GM23338 (cell line): ENCODE data around the gene CHN1. TPM values are rescaled to one million over a fixed set of nuclear protein-coding genes. Genes with fewer than 3 reads are reported as not detected.
A peak's percentile ranks its signal among the peaks of the same experiment; 100 is the strongest.

Experiments
- ATAC-seq: fragments of 200-7000 bp; cut with Tn5 transposase; 3 replicates; pipeline ENCODE4 v1.9.1; 2020
- DNase-seq: peaks from one replicate; pipeline ENCODE4 v3.0.0-alpha.2; 2015; ENCODE audit warnings: low spot score
- H2AFZ ChIP-seq: fragments of 200-600 bp; sonication (generic); 2 replicates; pipeline ENCODE4 v1.8.0; 2016; ENCODE audit warnings: antibody characterized with exemption, mild to moderate bottlenecking, moderate library complexity
- H3F3A ChIP-seq: fragments of 200-600 bp; sonication (generic); replicated peaks from 2 replicates; pipeline ENCODE4 v1.8.0; 2017; ENCODE audit warnings: antibody characterized with exemption, mixed run types, low read depth
- H3K27ac ChIP-seq: fragments of 200-600 bp; sonication (generic); 2 replicates; pipeline ENCODE4 v1.6.1; 2016; ENCODE audit warnings: low read depth
- H3K27me3 ChIP-seq: fragments of 200-600 bp; sonication (generic); 2 replicates; pipeline ENCODE4 v1.8.0; 2016; ENCODE audit warnings: mild to moderate bottlenecking, mixed run types, moderate library complexity; ENCODE audit not compliant: insufficient read depth
- H3K36me3 ChIP-seq: fragments of 200-600 bp; sonication (generic); 2 replicates; pipeline ENCODE4 v1.8.0; 2016; ENCODE audit warnings: mild to moderate bottlenecking; ENCODE audit not compliant: insufficient read depth
- H3K4me1 ChIP-seq: fragments of 200-600 bp; sonication (generic); 2 replicates; pipeline ENCODE4 v1.8.0; 2016; ENCODE audit warnings: mild to moderate bottlenecking, moderate library complexity; ENCODE audit not compliant: insufficient read depth
- H3K4me2 ChIP-seq: fragments of 200-600 bp; sonication (generic); 2 replicates; pipeline ENCODE4 v1.7.1; 2017; ENCODE audit warnings: mixed run types
- H3K4me3 ChIP-seq: fragments of 200-600 bp; sonication (generic); 2 replicates; pipeline ENCODE4 v1.6.1; 2016; ENCODE audit warnings: mixed run types
- H3K79me2 ChIP-seq: fragments of 200-600 bp; sonication (generic); replicated peaks from 2 replicates; pipeline ENCODE4 v1.8.0; 2017; ENCODE audit warnings: mild to moderate bottlenecking; ENCODE audit not compliant: insufficient read depth
- H3K9me2 ChIP-seq: fragments of 200-600 bp; sonication (generic); 2 replicates; pipeline ENCODE4 v1.8.0; 2017; ENCODE audit not compliant: insufficient read depth
- H4K20me1 ChIP-seq: fragments of 200-600 bp; sonication (generic); replicated peaks from 2 replicates; pipeline ENCODE4 v1.8.0; 2017; ENCODE audit warnings: mild to moderate bottlenecking; ENCODE audit not compliant: insufficient read depth
- H3K27ac Mint-ChIP-seq: 2 replicates; pipeline ENCODE4 v1.8.0; 2020; ENCODE audit warnings: inconsistent platforms, mild to moderate bottlenecking, moderate library complexity, mixed read lengths
- H3K27me3 Mint-ChIP-seq: 3 replicates; pipeline ENCODE4 v1.8.0; 2022; ENCODE audit warnings: low read depth, mild to moderate bottlenecking, moderate library complexity, mixed read lengths, inconsistent platforms; ENCODE audit not compliant: insufficient read depth, poor library complexity
- H3K36me3 Mint-ChIP-seq: 3 replicates; pipeline ENCODE4 v1.8.0; 2021; ENCODE audit warnings: low read depth, mild to moderate bottlenecking, inconsistent platforms, moderate library complexity, mixed read lengths
- H3K4me1 Mint-ChIP-seq: 3 replicates; pipeline ENCODE4 v1.8.0; 2020; ENCODE audit warnings: mild to moderate bottlenecking, inconsistent platforms, mixed read lengths
- H3K4me3 Mint-ChIP-seq: 3 replicates; pipeline ENCODE4 v1.8.0; 2021; ENCODE audit warnings: moderate library complexity, mild to moderate bottlenecking, inconsistent platforms, mixed read lengths
- H3K9me3 Mint-ChIP-seq: 3 replicates; pipeline ENCODE4 v1.8.0; 2020; ENCODE audit warnings: moderate library complexity, mild to moderate bottlenecking, inconsistent platforms, mixed read lengths
- CREB1 ChIP-seq: fragments of 250-450 bp; sonication (Bioruptor Pico); IDR thresholded peaks from 2 replicates; pipeline ENCODE4 v1.5.0; 2020; ENCODE audit warnings: low read depth, mild to moderate bottlenecking, moderate library complexity
- CTCF ChIP-seq, 2 experiments: fragments of 200-600 bp in 1 of 2; sonication (generic) in 1 of 2; conservative IDR thresholded peaks; 2 replicates each; pipeline versions ENCODE4 v1.5.1 to v1.6.1; 2016 to 2017; ENCODE audit warnings: antibody characterized with exemption in 2 of 2, low read depth in 2 of 2, mild to moderate bottlenecking in 2 of 2, moderate library complexity in 1 of 2
- ETS1 ChIP-seq: IDR thresholded peaks from 2 replicates; pipeline ENCODE4 v1.6.1; 2016; ENCODE audit warnings: antibody characterized with exemption
- EZH2 ChIP-seq: fragments of 200-600 bp; sonication (generic); IDR thresholded peaks from one replicate; pipeline ENCODE4 v1.8.0; 2017; ENCODE audit warnings: antibody characterized with exemption, mild to moderate bottlenecking, low read depth; ENCODE audit not compliant: unreplicated experiment
- EZH2phosphoT487 ChIP-seq: fragments of 200-600 bp; sonication (generic); IDR thresholded peaks from one replicate; pipeline ENCODE4 v1.8.1; 2018; ENCODE audit warnings: antibody characterized with exemption; ENCODE audit not compliant: unreplicated experiment
- JUNB ChIP-seq: IDR thresholded peaks from one replicate; pipeline ENCODE4 v1.6.1; 2016; ENCODE audit warnings: antibody characterized with exemption; ENCODE audit not compliant: unreplicated experiment
- NANOG ChIP-seq: IDR thresholded peaks from 2 replicates; pipeline ENCODE4 v1.6.1; 2016; ENCODE audit warnings: antibody characterized with exemption, borderline replicate concordance
- POLR2AphosphoS5 ChIP-seq: IDR thresholded peaks from 2 replicates; pipeline ENCODE4 v1.6.1; 2016; ENCODE audit warnings: antibody characterized with exemption, low read depth
- REST ChIP-seq: IDR thresholded peaks from one replicate; pipeline ENCODE4 v1.6.1; 2018; ENCODE audit warnings: antibody characterized with exemption; ENCODE audit not compliant: unreplicated experiment
- STAT1 ChIP-seq: IDR thresholded peaks from one replicate; pipeline ENCODE4 v1.6.1; 2016; ENCODE audit warnings: antibody characterized with exemption; ENCODE audit not compliant: unreplicated experiment
- ZNF114 ChIP-seq: fragments of 250-450 bp; sonication (Bioruptor Pico); IDR thresholded peaks from 2 replicates; pipeline ENCODE4 v1.5.0; 2020; ENCODE audit warnings: mild to moderate bottlenecking, moderate library complexity
- ZNF331 ChIP-seq: fragments of 250-450 bp; sonication (Bioruptor Pico); IDR thresholded peaks from 2 replicates; pipeline ENCODE4 v1.5.0; 2020; ENCODE audit warnings: low read depth, mild to moderate bottlenecking, moderate library complexity
- polyA plus RNA-seq: library from polyadenylated mRNA; unstranded; fragments of >200 nt; fragmentation: Nextera tagmentation; extraction: Ambion mirVana; gene quantifications from 2 replicates; pipeline ENCODE4 v1.2.1, GENCODE V29; 2016
- total RNA-seq: library from RNA; depleted of rRNA; stranded (reverse); fragments of >200 nt; shearing (Covaris generic); gene quantifications from 2 replicates; pipeline ENCODE4 v1.2.3, GENCODE V29; 2014
- TF ChIP-seq, protein P1 (sequence below): fragments of 250-450 bp; sonication (Bioruptor Pico); IDR thresholded peaks from 2 replicates; pipeline ENCODE4 v1.5.0; 2020; ENCODE audit warnings: mild to moderate bottlenecking, moderate library complexity

CHN1 gene
- total and polyA plus RNA-seq, 2 experiments from 2014 or later: 28.1 to 36.5 TPM

DNA sequence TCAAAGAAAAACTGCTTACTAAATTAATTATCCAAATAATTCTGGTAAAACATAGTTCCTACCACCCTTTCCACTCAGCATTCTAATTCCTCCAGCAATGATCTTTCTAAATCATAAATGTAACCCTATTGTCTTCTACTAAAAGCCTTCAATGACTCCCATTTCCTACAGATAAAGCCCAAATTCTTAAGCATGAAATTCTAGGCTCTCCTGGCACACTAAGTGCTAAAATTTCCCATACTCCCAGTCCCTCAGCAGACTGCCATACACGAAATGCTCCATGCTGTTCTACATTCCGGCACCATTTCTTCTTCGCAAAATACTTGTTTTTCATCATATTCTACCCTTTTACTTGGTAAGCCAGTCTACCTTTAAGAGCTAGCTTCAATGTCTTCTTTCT lies 96.9 kb downstream of the CHN1 start:
- Histone ChIP-seq H4K20me1 (no peaks in the 10 kb centered on the region), H3K27ac (no peak overlapping the region), H3F3A (no peaks in the 10 kb centered on the region), H3K4me3 (no peak overlapping the region), H3K36me3 (no peaks in the 10 kb centered on the region), H3K9me2 (no peaks in the 10 kb centered on the region), H3K4me2 (no peak overlapping the region), H3K79me2 (no peaks in the 10 kb centered on the region), H3K4me1 (peaks cover 13% of the 10 kb centered on the region), H3K27me3 (no peaks in the 10 kb centered on the region), H2AFZ (no peak overlapping the region)
- Mint-ChIP-seq H3K4me3 (no peak overlapping the region), H3K27ac (peak overlapping the region; percentile 77), H3K4me1 (peaks cover 17% of the 10 kb centered on the region; the same call in 2 of the 3 replicates), H3K36me3 (peaks cover 20% of the 10 kb centered on the region; the same call in 2 of the 3 replicates), H3K27me3 (no peaks in the 10 kb centered on the region), H3K9me3 (no peaks in the 10 kb centered on the region)
- DNase-seq: no peak
- TF ChIP-seq NANOG: no peak
- TF ChIP-seq POLR2AphosphoS5: no peak
- TF ChIP-seq REST: no peak
- no peak for TF ChIP-seq JUNB
- TF ChIP-seq, protein P1, sequence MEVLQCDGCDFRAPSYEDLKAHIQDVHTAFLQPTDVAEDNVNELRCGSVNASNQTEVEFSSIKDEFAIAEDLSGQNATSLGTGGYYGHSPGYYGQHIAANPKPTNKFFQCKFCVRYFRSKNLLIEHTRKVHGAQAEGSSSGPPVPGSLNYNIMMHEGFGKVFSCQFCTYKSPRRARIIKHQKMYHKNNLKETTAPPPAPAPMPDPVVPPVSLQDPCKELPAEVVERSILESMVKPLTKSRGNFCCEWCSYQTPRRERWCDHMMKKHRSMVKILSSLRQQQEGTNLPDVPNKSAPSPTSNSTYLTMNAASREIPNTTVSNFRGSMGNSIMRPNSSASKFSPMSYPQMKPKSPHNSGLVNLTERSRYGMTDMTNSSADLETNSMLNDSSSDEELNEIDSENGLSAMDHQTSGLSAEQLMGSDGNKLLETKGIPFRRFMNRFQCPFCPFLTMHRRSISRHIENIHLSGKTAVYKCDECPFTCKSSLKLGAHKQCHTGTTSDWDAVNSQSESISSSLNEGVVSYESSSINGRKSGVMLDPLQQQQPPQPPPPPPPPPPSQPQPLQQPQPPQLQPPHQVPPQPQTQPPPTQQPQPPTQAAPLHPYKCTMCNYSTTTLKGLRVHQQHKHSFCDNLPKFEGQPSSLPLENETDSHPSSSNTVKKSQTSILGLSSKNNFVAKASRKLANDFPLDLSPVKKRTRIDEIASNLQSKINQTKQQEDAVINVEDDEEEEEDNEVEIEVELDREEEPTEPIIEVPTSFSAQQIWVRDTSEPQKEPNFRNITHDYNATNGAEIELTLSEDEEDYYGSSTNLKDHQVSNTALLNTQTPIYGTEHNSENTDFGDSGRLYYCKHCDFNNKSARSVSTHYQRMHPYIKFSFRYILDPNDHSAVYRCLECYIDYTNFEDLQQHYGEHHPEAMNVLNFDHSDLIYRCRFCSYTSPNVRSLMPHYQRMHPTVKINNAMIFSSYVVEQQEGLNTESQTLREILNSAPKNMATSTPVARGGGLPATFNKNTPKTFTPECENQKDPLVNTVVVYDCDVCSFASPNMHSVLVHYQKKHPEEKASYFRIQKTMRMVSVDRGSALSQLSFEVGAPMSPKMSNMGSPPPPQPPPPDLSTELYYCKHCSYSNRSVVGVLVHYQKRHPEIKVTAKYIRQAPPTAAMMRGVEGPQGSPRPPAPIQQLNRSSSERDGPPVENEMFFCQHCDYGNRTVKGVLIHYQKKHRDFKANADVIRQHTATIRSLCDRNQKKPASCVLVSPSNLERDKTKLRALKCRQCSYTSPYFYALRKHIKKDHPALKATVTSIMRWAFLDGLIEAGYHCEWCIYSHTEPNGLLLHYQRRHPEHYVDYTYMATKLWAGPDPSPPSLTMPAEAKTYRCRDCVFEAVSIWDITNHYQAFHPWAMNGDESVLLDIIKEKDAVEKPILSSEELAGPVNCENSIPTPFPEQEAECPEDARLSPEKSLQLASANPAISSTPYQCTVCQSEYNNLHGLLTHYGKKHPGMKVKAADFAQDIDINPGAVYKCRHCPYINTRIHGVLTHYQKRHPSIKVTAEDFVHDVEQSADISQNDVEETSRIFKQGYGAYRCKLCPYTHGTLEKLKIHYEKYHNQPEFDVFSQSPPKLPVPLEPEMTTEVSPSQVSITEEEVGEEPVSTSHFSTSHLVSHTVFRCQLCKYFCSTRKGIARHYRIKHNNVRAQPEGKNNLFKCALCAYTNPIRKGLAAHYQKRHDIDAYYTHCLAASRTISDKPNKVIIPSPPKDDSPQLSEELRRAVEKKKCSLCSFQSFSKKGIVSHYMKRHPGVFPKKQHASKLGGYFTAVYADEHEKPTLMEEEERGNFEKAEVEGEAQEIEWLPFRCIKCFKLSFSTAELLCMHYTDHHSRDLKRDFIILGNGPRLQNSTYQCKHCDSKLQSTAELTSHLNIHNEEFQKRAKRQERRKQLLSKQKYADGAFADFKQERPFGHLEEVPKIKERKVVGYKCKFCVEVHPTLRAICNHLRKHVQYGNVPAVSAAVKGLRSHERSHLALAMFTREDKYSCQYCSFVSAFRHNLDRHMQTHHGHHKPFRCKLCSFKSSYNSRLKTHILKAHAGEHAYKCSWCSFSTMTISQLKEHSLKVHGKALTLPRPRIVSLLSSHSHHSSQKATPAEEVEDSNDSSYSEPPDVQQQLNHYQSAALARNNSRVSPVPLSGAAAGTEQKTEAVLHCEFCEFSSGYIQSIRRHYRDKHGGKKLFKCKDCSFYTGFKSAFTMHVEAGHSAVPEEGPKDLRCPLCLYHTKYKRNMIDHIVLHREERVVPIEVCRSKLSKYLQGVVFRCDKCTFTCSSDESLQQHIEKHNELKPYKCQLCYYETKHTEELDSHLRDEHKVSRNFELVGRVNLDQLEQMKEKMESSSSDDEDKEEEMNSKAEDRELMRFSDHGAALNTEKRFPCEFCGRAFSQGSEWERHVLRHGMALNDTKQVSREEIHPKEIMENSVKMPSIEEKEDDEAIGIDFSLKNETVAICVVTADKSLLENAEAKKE (CRISPR knock-in tag): no peak
- TF ChIP-seq CTCF (conservative IDR thresholded peaks at IDR 0.05; ENCODE audit: low read depth in 2 of 2): no peak
- TF ChIP-seq ZNF331 (CRISPR knock-in tag): no peak
- TF ChIP-seq STAT1: no peak
- no peak for TF ChIP-seq EZH2phosphoT487
- no peak for TF ChIP-seq ETS1
- TF ChIP-seq CREB1 (CRISPR knock-in tag): no peak
- no peak for TF ChIP-seq EZH2
- TF ChIP-seq ZNF114 (CRISPR knock-in tag): no peak
- ATAC-seq: no peak
